Urinary bladder (tissue), 4 donors: Measurements from ENCODE around the gene DIABLO. TPM values are rescaled to one million over a fixed set of nuclear protein-coding genes. Genes with fewer than 3 reads are reported as not detected.
A peak's percentile ranks its signal among the peaks of the same experiment; 100 is the strongest.
"Not testable (repeated sequence)": the region's sequence is repeated elsewhere in the genome, so short reads cannot be mapped to it uniquely, and the experiment has no call there.

ENCODE experiments used
- DNase-seq: peaks from one replicate; pipeline ENCODE4 v3.0.0-alpha.2; 2015; ENCODE audit errors: extremely low spot score
- H3K27ac ChIP-seq: one replicate; pipeline ENCODE4 v1.5.1; 2013; ENCODE audit warnings: low read depth, mild to moderate bottlenecking, moderate library complexity
- H3K36me3 ChIP-seq: one replicate; pipeline ENCODE4 v1.6.1; 2013; ENCODE audit warnings: mild to moderate bottlenecking, moderate library complexity; ENCODE audit not compliant: insufficient read depth
- H3K4me1 ChIP-seq: one replicate; pipeline ENCODE4 v1.6.1; 2013; ENCODE audit warnings: mild to moderate bottlenecking, moderate library complexity; ENCODE audit not compliant: insufficient read depth
- H3K4me3 ChIP-seq: one replicate; pipeline ENCODE4 v1.5.1; 2013; ENCODE audit warnings: low read depth, low read length
- WGBS: extraction: QIAGEN DNeasy Blood & Tissue Kit; methylation state at CpG from one replicate; pipeline ENCODE4 v1.1.7; 2013; 5-methylcytosine and 5-hydroxymethylcytosine counted together
- polyA plus RNA-seq: library from polyadenylated mRNA; stranded (reverse); fragments of 200-250 nt; gene quantifications from one replicate; pipeline ENCODE4 v1.2.3, GENCODE V29; 2013
- total RNA-seq: library from RNA; depleted of rRNA; stranded (reverse); fragments of >200 nt; gene quantifications from one replicate; pipeline ENCODE4 v1.2.3, GENCODE V29; 2014
- donor health status: healthy with polysubstance abuse.
- donor health status: healthy.

Gene DIABLO
- total and polyA plus RNA-seq, 2 donors: 46.2 to 52.0 TPM

GRCh38 chr12:122205053-122205925, 20.6 kb downstream of the DIABLO start:
- no peak overlapping the region for H3K4me3 ChIP-seq
- peaks cover 2% of the 10 kb centered on the region for H3K36me3 ChIP-seq
- no peak for DNase-seq
- H3K4me1 ChIP-seq: no peaks in the 10 kb centered on the region
- H3K27ac ChIP-seq: no peak overlapping the region
- 42% methylated on average over 23 of the region's 23 CpGs for WGBS

- H3K4me3 ChIP-seq: peak overlapping the region; percentile 51
- no peak for DNase-seq
- H3K4me1 ChIP-seq: no peaks in the 10 kb centered on the region
- 10% methylated on average over 71 of the region's 71 CpGs for WGBS
- no peak overlapping the region for H3K27ac ChIP-seq
- peaks cover 2% of the 10 kb centered on the region for H3K36me3 ChIP-seq
These were observed 21.4 kb downstream of the DIABLO start for GRCh38 chr12:122204167-122205052.

- WGBS: under 1% methylated on average over 104 of the region's 104 CpGs
- Histone ChIP-seq H3K36me3 (peaks cover 2% of the 10 kb centered on the region), H3K4me1 (no peaks in the 10 kb centered on the region), H3K27ac (no peak within 1 kb of the TSS), H3K4me3 (peak within 1 kb of the TSS; percentile 51)
- DNase-seq: no peak
These were observed 22.3 kb downstream of the DIABLO start, which contains the start of gene B3GNT4 for GRCh38 chr12:122203301-122204166. Gene B3GNT4, plus strand, starts transcription at chr12:122203709. Its CDS starts 910 bp downstream, at chr12:122204619.

- peak overlapping the region; percentile 51 for H3K4me3 ChIP-seq
- not testable (repeated sequence) for DNase-seq, H3K36me3 ChIP-seq, H3K27ac ChIP-seq, H3K4me1 ChIP-seq
- 59% methylated on average over 19 of the region's 19 CpGs for WGBS
These were observed 23.0 kb downstream of the DIABLO start for GRCh38 chr12:122202811-122203210.

- 94% methylated on average over 6 of the region's 6 CpGs for WGBS
- Histone ChIP-seq H3K4me1 (no peaks in the 10 kb centered on the region), H3K36me3 (no peaks in the 10 kb centered on the region), H3K4me3 (no peak overlapping the region), H3K27ac (no peak overlapping the region)
- no peak for DNase-seq
These were observed 23.8 kb downstream of the DIABLO start for GRCh38 chr12:122202017-122202416.

- no peak for DNase-seq
- 94% methylated on average over 5 of the region's 5 CpGs for WGBS
- H3K27ac ChIP-seq: no peak overlapping the region
- H3K4me3 ChIP-seq: no peak overlapping the region
- H3K4me1 ChIP-seq: no peaks in the 10 kb centered on the region
- H3K36me3 ChIP-seq: no peaks in the 10 kb centered on the region
These were observed 24.5 kb downstream of the DIABLO start for GRCh38 chr12:122201381-122201780.

GRCh38 chr12:122200541-122201175, 25.2 kb downstream of the DIABLO start:
- H3K27ac ChIP-seq: no peak overlapping the region
- no peaks in the 10 kb centered on the region for H3K4me1 ChIP-seq
- WGBS: 71% methylated on average over 24 of the region's 24 CpGs
- no peak for DNase-seq
- H3K4me3 ChIP-seq: no peak overlapping the region
- no peaks in the 10 kb centered on the region for H3K36me3 ChIP-seq

- no peaks in the 10 kb centered on the region for H3K4me1 ChIP-seq
- no peak for DNase-seq
- H3K4me3 ChIP-seq: no peak overlapping the region
- WGBS: 87% methylated on average over 29 of the region's 29 CpGs
- H3K27ac ChIP-seq: no peak overlapping the region
- no peaks in the 10 kb centered on the region for H3K36me3 ChIP-seq
These were observed 26.1 kb downstream of the DIABLO start for GRCh38 chr12:122199484-122200355.

- Histone ChIP-seq H3K27ac (no peak overlapping the region), H3K4me3 (no peak overlapping the region), H3K36me3 (no peaks in the 10 kb centered on the region), H3K4me1 (no peaks in the 10 kb centered on the region)
- DNase-seq: no peak
- 42% methylated on average over 1 of the region's 1 CpG for WGBS
These were observed 28.3 kb downstream of the DIABLO start for GRCh38 chr12:122197612-122197966.

- 90% methylated on average over 4 of the region's 4 CpGs for WGBS
- DNase-seq: no peak
These were observed 30.4 kb downstream of the DIABLO start for GRCh38 chr12:122195405-122195804.

GRCh38 chr12:122194804-122195203, 31.0 kb downstream of the DIABLO start:
- Histone ChIP-seq H3K36me3 (no peaks in the 10 kb centered on the region), H3K4me3 (no peak overlapping the region), H3K27ac (no peak overlapping the region), H3K4me1 (no peaks in the 10 kb centered on the region)
- no peak for DNase-seq
- WGBS: 74% methylated on average over 1 of the region's 1 CpG

More at GRCh38 chr12:122195405-122195804, 30.4 kb downstream of the DIABLO start:
- H3K4me3 ChIP-seq: no peak overlapping the region
- no peak overlapping the region for H3K27ac ChIP-seq
- H3K36me3 ChIP-seq: no peaks in the 10 kb centered on the region
- no peaks in the 10 kb centered on the region for H3K4me1 ChIP-seq

- Histone ChIP-seq H3K36me3 (no peaks in the 10 kb centered on the region), H3K4me1 (no peaks in the 10 kb centered on the region), H3K4me3 (no peak overlapping the region), H3K27ac (no peak overlapping the region)
- WGBS: 77% methylated on average over 11 of the region's 11 CpGs
- no peak for DNase-seq
These were observed 33.4 kb downstream of the DIABLO start for GRCh38 chr12:122192441-122192840.
